GM19193 (cell line): ENCODE measurements around the gene IL10.

Experiments
- POLR2A ChIP-seq: IDR thresholded peaks from 4 replicates; pipeline ENCODE4 v1.6.1; 2011; ENCODE audit not compliant: insufficient read depth, insufficient read length; ENCODE audit errors: extremely low read depth

The IL10 gene

DNA sequence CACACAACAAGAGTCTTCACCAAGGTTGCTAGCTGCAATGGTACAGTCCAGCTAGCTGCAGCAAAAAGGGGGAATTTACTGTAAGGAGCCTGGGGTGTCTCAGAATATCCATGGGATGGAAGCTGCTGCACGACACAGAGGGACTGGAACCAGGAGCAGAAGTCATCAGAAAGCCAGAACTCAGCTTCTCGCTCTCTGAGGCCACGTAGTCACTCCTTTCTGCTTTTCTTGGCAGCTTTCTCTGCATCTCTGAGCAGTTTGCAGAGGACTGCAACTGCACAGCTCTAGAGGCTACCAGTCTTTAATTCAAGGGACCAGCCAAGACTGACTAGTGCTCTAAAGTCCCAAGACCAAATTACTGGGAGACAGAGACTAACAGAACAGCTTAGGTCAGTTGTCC lies 27.0 kb upstream of the IL10 start:
- no peak for TF ChIP-seq POLR2A

DNA sequence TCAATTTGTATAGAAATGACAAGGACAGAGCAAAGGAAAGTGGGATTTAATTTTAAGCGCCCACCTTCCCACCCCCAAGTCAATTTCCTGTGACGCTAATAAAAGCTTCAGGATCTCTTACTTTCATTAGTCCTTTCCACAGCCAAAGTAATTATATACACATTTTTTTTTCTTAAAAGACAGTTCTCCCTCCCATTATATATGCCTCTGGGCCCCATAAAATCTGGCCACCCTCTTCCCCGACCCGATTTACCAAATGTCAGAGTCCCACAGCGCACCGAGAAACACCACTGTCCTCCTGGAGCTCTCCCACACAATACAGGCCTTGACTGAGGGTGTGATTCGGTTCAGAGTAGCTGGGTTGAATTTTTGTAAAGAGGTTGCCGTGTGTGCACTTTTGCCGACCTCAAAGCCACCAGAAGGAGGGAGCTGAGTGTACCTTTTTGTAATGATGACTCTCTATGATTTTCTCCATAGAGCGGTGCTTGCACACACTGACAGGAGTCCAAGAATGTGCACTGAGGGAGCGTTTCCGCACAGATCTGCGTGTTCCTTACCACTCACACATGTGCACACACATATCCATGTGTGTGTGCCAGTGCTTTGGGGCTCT lies 26.2 kb upstream of the IL10 start:
- no peak for TF ChIP-seq POLR2A

DNA sequence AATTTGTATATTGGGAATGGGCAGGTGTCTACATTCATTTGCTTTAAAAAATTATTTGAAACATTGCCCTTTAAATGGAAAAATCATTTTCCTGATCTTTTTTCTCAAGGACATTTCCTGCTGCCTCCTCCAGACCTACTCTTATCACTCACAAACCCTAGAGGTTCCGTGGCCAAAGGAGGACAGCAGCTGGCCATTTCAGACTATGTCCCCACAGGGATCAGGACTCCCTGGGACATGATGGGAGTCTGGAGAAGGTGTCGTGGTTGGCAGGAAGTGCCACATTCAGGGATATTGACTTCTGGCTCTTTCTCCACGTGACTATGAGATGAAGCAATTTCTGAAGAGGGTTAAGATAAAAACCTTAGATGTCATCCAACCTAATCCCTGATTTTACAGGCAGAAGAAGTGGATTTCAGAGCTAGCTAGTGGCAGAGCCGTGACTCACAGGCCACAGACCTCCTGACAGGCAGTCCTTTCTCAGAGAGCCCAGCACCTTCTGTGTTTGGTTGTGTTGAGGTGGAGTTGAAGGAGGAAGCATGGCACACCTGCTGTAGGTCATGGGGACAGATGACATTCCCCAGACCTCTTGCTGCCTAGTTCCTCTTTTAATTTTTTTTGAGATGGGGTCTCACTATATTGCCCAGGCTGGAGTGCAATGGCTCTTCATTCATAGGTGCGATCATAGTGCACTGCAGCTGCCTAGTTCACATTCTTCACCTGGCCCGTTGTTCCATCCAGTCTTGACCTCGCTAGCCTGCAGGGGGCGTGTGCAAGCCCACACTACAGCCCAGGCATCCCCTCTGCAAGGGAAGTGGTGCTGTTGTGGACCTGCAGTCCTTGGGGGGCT lies 25.5 kb upstream of the IL10 start:
- no peak for TF ChIP-seq POLR2A

DNA sequence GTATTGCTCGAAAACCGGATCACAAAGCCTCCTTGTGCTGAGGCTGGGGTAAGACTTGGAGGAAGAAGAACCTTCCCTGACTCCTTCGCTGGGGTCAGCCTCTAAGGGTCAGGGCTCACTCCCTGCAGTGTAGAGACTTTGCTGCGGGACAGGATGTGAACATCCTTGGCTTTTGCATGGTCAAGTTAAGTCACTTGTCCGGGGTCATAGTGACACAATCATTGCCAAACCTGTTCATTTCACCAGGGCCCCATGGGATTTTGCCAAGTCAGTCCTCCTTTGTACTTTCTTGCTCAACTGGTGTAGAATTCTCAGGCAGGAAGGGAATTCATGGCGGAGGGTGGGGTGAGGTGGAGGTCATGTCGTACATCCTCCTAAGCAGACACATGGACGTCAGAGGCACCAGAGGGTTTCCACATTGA lies 24.7 kb upstream of the IL10 start:
- TF ChIP-seq POLR2A: no peak

DNA sequence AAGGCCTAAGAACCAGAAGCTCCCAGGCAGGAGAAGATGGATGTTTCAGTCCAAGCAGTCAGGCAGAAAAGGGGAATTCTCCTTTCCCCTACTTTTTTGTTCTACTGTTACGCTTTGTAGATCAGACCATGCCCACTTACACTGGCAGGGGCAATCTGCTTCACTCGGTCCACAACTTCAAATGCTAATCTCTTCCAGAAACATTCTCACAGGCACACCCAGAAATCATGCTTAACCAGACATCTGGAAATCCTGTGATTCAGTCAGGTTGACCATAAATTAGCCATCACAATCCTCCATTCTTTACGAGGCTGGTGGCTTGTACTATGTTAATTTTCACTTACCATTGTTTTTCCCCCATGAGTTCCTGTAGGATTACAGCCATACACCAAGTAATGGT lies 23.8 kb upstream of the IL10 start:
- TF ChIP-seq POLR2A: no peak

DNA sequence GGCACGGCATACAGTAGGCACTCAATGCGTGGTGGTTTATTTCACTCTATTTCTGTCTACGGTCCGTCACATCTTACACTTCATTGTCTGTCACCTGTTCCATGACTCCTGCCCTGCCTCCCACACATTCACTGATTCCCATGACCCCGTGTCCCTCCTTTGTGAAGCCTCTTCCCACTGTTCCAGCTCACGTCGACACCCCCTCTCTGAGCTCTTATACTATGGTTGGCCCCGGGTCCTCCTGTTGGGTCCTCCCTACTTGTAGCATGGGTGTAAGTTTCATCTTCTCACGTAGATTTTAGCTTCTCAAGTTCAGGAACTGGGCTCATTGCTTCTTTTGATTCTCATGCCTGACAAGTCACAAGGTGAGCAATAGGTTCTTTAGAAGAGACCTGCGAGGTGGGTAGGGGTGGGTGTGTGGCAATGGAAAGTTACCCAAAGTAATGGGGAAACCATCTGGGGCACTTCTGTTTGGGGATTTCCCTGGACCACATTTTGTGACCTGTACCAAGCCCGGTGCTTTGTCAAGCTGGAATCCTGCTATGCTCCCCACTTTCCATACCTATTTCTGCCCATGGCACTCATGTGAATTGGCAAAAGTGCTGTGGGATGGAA lies 22.1 kb upstream of the IL10 start:
- TF ChIP-seq POLR2A: no peak

DNA sequence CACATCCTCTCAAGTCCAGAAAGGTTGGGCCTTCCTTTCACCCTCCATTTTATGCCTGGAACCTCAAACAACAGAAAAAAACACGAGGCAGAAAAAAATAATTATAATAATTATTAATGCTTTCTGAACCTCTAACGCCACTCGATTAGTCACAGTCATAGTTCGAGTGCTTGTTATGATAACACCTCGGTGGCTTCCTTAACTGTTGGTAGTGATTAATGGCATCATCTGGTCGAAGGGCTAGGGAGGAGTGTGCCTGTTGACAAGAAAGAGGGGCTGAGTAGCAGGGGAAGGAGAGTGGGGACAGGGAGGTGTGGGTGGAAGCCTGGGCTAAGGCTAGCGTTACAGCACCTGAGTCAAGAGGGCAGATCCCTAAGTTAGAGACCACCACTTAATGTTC lies 21.3 kb upstream of the IL10 start:
- TF ChIP-seq POLR2A: no peak

DNA sequence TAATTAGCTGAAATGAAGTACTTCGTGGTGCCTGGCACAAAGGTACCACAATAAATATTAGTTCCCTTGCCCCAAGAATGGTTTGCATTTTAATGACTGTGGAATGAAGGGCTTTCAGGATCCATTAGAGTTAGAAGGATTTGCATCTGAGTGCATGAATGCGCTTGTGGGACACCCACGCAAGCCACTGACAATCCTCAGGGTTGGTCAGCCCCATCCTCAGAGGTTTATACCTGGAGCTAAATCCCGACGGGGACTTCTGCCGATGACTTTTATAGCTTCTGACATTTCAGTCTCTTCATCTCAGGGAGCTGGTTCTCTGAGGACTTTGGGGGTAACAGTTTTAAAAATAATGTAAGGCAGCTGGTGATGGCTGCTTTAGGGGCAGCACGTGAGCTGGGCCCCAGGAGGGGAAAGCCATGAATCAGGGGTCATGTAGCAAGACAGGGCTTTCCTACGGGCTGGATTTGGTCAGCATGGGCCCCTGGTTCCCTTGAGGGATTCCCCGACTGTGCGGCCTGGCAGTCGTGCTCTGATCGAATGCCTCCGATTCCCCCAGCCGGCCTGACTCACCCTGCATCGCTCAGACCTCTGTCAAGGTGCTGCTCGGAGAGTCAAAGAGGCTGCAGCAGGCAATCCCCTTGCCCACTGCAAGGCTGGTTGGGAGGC lies 20.8 kb upstream of the IL10 start:
- peak; percentile 33 for TF ChIP-seq POLR2A

DNA sequence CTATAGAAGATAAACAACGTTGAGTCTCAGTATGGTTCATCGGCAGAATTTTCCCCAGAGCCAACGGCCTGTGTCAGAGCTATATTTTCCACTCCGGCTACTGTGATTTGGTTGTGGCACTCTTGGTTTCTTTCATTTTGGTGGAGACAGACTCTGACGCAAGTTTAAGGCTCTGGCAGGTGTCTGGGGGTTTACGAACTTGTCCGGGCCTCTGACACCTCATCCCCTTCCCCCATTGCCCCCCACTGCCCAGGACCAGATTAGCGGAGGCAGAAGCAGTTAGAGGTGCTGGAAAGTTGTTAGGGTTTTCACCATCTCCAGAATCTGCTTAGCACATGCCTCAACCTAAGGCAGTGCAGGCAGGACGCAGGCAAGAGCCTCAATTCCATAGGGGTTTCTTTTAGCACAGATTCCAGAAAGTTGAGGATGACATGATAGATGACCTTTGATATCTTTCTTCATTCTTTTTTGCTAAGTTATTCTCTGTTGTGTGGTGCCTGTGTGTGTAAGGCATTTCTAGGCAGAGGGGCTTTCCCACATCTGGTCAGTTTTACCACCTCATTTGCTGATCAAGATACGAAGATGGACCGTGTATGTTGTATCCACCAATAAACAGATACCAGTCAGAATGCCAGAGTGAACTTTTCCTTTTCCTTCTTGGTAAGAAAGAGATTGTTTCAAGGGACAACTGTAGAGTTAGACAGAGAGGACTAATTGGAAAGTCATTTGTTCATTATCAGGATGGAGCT lies 18.4 kb upstream of the IL10 start:
- peak; percentile 25 for TF ChIP-seq POLR2A

DNA sequence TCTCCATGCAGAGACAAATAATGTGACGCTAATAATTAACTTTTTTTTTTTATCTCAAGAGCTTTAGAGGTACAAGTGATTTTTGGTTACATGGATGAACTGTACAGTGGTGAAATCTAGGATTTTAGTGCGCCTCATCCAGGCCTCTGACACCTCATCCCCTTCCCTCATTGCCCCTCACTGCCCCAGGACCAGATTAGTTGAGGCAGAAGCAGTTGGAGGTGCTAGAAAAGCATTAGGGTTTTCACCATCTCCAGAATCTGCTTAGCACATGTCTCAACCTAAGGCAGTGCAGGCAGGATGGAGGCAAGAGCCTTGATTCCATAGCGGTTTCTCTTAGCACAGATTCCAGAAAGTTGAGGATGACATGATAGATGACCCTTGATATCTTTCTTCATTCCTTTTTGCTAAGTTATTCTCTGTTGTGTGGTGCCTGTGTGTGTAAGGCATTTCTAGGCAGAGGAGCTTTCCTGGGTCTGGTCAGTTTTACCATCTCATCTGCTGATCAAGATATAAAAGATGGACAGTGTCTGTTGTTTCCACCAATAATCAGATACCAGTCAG lies 16.3 kb upstream of the IL10 start:
- TF ChIP-seq POLR2A: no peak

DNA sequence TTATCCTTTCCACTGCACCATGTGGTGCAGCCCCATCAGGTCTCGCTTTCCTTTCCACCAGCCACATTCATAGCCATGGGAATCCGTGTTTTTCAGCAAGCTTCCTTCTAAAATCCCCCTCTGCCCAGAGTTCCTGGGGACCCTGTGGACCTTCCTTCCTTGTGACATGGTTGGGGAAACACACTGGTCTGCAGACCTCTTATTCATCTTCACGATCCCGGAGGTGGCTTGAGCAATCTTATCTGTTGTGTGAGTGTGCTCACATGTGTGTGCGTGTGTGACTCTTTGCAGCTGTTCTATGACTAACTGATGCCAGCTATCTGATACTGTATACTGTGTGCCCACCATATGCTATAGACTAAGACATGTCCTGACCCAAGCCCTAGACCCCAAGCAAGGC lies 15.6 kb upstream of the IL10 start:
- no peak for TF ChIP-seq POLR2A

DNA sequence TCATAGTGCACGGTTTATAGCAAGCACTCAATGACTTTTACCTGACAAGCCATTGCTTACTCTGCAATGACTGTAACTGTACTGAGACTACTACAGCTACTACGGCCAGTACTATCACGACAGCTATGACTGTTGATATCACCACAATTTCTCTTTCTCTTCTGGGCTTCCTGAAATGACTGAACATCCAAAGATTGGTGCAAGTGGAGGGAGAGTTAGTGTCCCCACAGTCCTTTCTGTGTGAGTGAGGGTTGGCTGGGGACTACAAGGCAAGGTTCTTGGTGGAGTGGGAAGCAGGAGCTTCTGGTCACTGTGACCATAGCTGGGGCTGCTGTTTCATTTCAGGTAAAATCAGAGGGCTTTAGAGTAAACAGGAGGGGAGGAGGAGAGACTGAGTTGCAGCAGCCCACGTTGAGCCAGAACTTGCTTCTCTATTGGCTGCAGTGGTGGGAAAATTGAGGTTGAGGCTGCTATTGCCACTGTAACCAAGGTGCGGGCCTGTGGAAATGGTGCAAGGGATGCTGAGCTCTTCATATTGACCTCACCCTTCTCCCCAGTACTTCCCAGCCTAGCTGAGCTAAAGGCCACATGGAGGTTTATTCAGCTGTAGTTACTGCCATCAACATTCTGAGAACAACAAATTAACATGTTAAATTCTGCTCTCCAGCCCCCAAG lies 14.1 kb upstream of the IL10 start:
- no peak for TF ChIP-seq POLR2A

DNA sequence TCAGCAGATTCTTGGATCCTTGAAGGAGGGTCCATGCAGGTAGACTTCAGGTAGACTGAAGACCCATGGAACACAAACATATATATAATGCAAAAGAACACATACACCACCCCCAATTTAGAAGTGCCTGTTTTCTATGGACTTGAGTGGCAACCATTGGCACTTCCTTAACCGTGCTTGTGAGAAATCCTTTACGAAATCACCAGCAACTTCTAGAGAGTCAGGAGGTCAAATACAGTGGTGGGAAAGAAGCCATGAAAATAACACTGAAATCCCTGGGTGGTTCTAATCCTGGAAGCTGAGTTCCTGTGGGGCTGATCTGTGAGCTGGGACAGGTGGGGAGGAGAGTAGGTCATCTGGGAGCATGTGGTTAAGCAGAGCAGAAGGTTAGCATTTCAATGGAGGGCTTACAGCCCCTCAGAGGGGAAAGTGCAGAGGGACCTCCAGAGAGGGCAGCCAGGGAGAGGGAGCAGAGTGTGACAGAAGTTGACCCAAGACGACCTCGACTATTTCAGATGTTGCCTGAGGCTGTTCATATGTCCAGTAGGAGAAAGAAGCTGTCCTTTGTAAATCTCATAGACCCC lies 13.0 kb upstream of the IL10 start:
- no peak for TF ChIP-seq POLR2A
